ENCODE data around the gene C1QTNF12. TPM values are rescaled to one million over a fixed set of nuclear protein-coding genes. Genes with fewer than 3 reads are reported as not detected.

C1QTNF12 gene
- polyA plus RNA-seq, 1 donor from 2014 or later, result 0.74 TPM

DNA sequence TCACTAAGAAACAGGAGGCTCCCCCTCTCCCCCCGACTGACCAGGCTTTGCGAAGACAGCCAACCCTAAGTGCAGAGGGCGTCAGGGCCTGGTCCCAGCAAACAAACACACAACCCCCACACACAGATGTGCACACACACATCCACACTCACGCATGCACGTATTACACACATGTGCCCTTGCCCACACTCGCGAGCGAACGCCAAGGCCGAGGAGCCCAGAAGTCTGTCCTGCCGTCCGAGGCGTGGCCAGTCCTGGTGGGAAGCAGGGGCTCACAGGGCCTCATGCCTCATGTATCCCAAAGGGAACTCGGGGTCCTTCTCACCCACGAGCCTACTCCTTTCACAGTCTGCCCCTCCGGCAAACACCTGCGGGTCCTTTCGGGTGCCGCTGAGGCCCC lies 16.8 kb downstream of the C1QTNF12 start:
- no peak overlapping the region for H3K4me2 ChIP-seq (ENCODE audit: low read length)

DNA sequence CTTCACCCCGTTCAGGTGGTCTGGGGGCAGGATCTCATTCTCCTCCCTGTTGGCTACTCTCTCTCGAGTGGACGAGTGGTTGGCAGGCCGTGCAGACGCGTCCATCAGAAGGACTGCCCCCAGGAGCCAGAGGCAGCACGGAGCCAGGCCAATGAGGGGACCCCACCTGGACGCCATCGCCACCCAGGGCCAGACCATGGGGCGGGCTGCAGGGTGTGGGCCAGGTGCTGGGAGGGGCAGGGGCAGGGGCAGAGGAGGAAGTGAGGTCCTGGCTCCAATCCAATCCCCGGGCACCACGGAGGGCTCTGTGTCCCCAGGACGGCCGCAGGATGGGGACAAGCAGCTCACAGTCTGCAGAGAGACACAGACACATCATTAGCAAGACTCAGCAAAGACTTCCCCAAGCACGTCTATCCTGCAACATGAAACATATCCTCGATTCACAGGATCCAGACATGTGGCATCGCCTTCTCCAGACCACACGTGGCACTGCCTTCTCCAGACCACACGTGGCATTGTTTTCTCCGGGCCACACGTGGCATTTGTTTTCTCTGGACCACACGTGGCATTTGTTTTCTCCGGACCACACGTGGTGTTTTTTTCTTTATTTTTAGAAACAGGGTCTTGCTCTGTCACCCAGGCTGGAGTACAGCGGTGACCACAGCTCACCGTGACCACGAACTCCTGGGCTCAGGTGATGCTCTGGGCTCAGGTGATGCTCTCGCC lies 17.8 kb downstream of the C1QTNF12 start:
- no peak overlapping the region for H3K9ac ChIP-seq (ENCODE audit: low read length)
- TF ChIP-seq MXI1 (conservative IDR thresholded peaks at IDR 0.05; ENCODE audit: poor library complexity, severe bottlenecking) (no peak), SMC3 (conservative IDR thresholded peaks at IDR 0.05; ENCODE audit: poor library complexity) (no peak), POLR2AphosphoS5 (IDR thresholded peaks at IDR 0.05) (no peak), EZH2 (IDR thresholded peaks at IDR 0.05; ENCODE audit: borderline replicate concordance, insufficient read depth, low read length, poor library complexity, severe bottlenecking) (no peak), TAF1 (IDR thresholded peaks at IDR 0.05; ENCODE audit: low read depth) (no peak), EP300 (conservative IDR thresholded peaks at IDR 0.05; ENCODE audit: poor library complexity, severe bottlenecking) (no peak), RAD21 (conservative IDR thresholded peaks at IDR 0.05) (no peak)
- TF ChIP-seq, protein P1, sequence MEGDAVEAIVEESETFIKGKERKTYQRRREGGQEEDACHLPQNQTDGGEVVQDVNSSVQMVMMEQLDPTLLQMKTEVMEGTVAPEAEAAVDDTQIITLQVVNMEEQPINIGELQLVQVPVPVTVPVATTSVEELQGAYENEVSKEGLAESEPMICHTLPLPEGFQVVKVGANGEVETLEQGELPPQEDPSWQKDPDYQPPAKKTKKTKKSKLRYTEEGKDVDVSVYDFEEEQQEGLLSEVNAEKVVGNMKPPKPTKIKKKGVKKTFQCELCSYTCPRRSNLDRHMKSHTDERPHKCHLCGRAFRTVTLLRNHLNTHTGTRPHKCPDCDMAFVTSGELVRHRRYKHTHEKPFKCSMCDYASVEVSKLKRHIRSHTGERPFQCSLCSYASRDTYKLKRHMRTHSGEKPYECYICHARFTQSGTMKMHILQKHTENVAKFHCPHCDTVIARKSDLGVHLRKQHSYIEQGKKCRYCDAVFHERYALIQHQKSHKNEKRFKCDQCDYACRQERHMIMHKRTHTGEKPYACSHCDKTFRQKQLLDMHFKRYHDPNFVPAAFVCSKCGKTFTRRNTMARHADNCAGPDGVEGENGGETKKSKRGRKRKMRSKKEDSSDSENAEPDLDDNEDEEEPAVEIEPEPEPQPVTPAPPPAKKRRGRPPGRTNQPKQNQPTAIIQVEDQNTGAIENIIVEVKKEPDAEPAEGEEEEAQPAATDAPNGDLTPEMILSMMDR (IDR thresholded peaks at IDR 0.05; ENCODE audit: poor library complexity, severe bottlenecking), result no peak
- TF ChIP-seq, protein P2, sequence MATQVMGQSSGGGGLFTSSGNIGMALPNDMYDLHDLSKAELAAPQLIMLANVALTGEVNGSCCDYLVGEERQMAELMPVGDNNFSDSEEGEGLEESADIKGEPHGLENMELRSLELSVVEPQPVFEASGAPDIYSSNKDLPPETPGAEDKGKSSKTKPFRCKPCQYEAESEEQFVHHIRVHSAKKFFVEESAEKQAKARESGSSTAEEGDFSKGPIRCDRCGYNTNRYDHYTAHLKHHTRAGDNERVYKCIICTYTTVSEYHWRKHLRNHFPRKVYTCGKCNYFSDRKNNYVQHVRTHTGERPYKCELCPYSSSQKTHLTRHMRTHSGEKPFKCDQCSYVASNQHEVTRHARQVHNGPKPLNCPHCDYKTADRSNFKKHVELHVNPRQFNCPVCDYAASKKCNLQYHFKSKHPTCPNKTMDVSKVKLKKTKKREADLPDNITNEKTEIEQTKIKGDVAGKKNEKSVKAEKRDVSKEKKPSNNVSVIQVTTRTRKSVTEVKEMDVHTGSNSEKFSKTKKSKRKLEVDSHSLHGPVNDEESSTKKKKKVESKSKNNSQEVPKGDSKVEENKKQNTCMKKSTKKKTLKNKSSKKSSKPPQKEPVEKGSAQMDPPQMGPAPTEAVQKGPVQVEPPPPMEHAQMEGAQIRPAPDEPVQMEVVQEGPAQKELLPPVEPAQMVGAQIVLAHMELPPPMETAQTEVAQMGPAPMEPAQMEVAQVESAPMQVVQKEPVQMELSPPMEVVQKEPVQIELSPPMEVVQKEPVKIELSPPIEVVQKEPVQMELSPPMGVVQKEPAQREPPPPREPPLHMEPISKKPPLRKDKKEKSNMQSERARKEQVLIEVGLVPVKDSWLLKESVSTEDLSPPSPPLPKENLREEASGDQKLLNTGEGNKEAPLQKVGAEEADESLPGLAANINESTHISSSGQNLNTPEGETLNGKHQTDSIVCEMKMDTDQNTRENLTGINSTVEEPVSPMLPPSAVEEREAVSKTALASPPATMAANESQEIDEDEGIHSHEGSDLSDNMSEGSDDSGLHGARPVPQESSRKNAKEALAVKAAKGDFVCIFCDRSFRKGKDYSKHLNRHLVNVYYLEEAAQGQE (IDR thresholded peaks at IDR 0.05; ENCODE audit: borderline replicate concordance), result no peak
- no peak overlapping the region for H3K4me2 ChIP-seq (ENCODE audit: low read length)
- no peaks in the 10 kb centered on the region for H3F3A ChIP-seq (ENCODE audit: insufficient read depth, low read length, poor library complexity, severe bottlenecking)
- no peak overlapping the region for H3K27ac ChIP-seq (ENCODE audit: low read length)
- H3K79me2 ChIP-seq (replicated peaks; ENCODE audit: insufficient read depth, low read length), result peaks cover 24% of the 10 kb centered on the region
- no peaks in the 10 kb centered on the region for H3K9me3 ChIP-seq (ENCODE audit: low read length)
- no peaks in the 10 kb centered on the region for H4K20me1 ChIP-seq (ENCODE audit: insufficient read depth)
- no peaks in the 10 kb centered on the region for H3K27me3 ChIP-seq (ENCODE audit: insufficient read depth, low read depth, low read length)
- H3K9me2 ChIP-seq (ENCODE audit: insufficient read depth, low read length), result no peaks in the 10 kb centered on the region
- H3K4me3 ChIP-seq (ENCODE audit: low read length), result no peak overlapping the region
- no peak overlapping the region for H2AFZ ChIP-seq (ENCODE audit: low read depth, low read length)
- no peaks in the 10 kb centered on the region for H3K36me3 ChIP-seq (ENCODE audit: insufficient read depth, low read length)

More for the DNA sequence above, 16.8 kb downstream of the C1QTNF12 start:
- Histone ChIP-seq H3K27ac (ENCODE audit: low read length) (no peak overlapping the region), H3K27me3 (ENCODE audit: insufficient read depth, low read depth, low read length) (no peaks in the 10 kb centered on the region), H3K9ac (ENCODE audit: low read length) (no peak overlapping the region), H3F3A (ENCODE audit: insufficient read depth, low read length, poor library complexity, severe bottlenecking) (no peaks in the 10 kb centered on the region), H2AFZ (ENCODE audit: low read depth, low read length) (no peak overlapping the region), H3K9me3 (ENCODE audit: low read length) (no peaks in the 10 kb centered on the region), H3K9me2 (ENCODE audit: insufficient read depth, low read length) (no peaks in the 10 kb centered on the region), H4K20me1 (ENCODE audit: insufficient read depth) (no peaks in the 10 kb centered on the region), H3K36me3 (ENCODE audit: insufficient read depth, low read length) (no peaks in the 10 kb centered on the region), H3K4me3 (ENCODE audit: low read length) (peak overlapping the region; percentile 94), H3K79me2 (replicated peaks; ENCODE audit: insufficient read depth, low read length) (peaks cover 24% of the 10 kb centered on the region)
- TF ChIP-seq SMC3 (conservative IDR thresholded peaks at IDR 0.05; ENCODE audit: poor library complexity), result no peak
- TF ChIP-seq TAF1 (IDR thresholded peaks at IDR 0.05; ENCODE audit: low read depth), result no peak
- TF ChIP-seq, protein P2 (IDR thresholded peaks at IDR 0.05; ENCODE audit: borderline replicate concordance), result no peak
- no peak for TF ChIP-seq EZH2 (IDR thresholded peaks at IDR 0.05; ENCODE audit: borderline replicate concordance, insufficient read depth, low read length, poor library complexity, severe bottlenecking)
- no peak for TF ChIP-seq POLR2AphosphoS5 (IDR thresholded peaks at IDR 0.05)
- TF ChIP-seq RAD21 (conservative IDR thresholded peaks at IDR 0.05), result no peak
- no peak for TF ChIP-seq MXI1 (conservative IDR thresholded peaks at IDR 0.05; ENCODE audit: poor library complexity, severe bottlenecking)
- TF ChIP-seq, protein P1 (IDR thresholded peaks at IDR 0.05; ENCODE audit: poor library complexity, severe bottlenecking), result no peak
- TF ChIP-seq EP300 (conservative IDR thresholded peaks at IDR 0.05; ENCODE audit: poor library complexity, severe bottlenecking), result no peak

Data from neural cell (in vitro differentiated cells).